ENCODE measurements around the gene GNG2. TPM values are rescaled to one million over a fixed set of nuclear protein-coding genes. Genes with fewer than 3 reads are reported as not detected.

Gene GNG2
- total RNA-seq, 1 donor from 2014 or later, result 24.4 TPM

GRCh38 chr14:51929166-51929565 lies 68.8 kb downstream of the GNG2 start:
- H3K27ac ChIP-seq, result no peak overlapping the region
- ATAC-seq (no peak), DNase-seq (no peak)
- intact Hi-C loops (cut with DNase I), result no loop called here
- no peaks in the 10 kb centered on the region for H3K27me3 ChIP-seq
- H3K36me3 ChIP-seq, result no peaks in the 10 kb centered on the region
- TF ChIP-seq CTCF (IDR thresholded peaks at IDR 0.05), result no peak
- no peaks in the 10 kb centered on the region for H3K4me1 ChIP-seq
- no peaks in the 10 kb centered on the region for H3K9me3 ChIP-seq
- H3K4me3 ChIP-seq, result no peak overlapping the region

- H3K27ac ChIP-seq, result no peak overlapping the region
- no peaks in the 10 kb centered on the region for H3K27me3 ChIP-seq
- H3K9me3 ChIP-seq, result no peaks in the 10 kb centered on the region
- no peaks in the 10 kb centered on the region for H3K4me1 ChIP-seq
- DNase-seq, result no peak
- H3K4me3 ChIP-seq, result no peak overlapping the region
- intact Hi-C loops (cut with DNase I), result no loop called here
- ATAC-seq, result no peak
- TF ChIP-seq CTCF (IDR thresholded peaks at IDR 0.05), result no peak
- no peaks in the 10 kb centered on the region for H3K36me3 ChIP-seq
Observed at GRCh38 chr14:51929910-51930682, 69.7 kb downstream of the GNG2 start.

- TF ChIP-seq CTCF (IDR thresholded peaks at IDR 0.05), result no peak
- Histone ChIP-seq H3K4me3 (no peak overlapping the region), H3K27ac (no peak overlapping the region), H3K9me3 (no peaks in the 10 kb centered on the region), H3K27me3 (no peaks in the 10 kb centered on the region), H3K4me1 (no peaks in the 10 kb centered on the region), H3K36me3 (no peaks in the 10 kb centered on the region)
- DNase-seq (no peak), ATAC-seq (no peak)
- intact Hi-C loops (cut with DNase I), result no loop called here
Observed at GRCh38 chr14:51931308-51931707, 70.9 kb downstream of the GNG2 start.

- H3K27ac ChIP-seq, result no peak overlapping the region
- H3K9me3 ChIP-seq, result no peaks in the 10 kb centered on the region
- ATAC-seq, result no peak
- H3K4me3 ChIP-seq, result no peak overlapping the region
- no peaks in the 10 kb centered on the region for H3K27me3 ChIP-seq
- H3K4me1 ChIP-seq, result no peaks in the 10 kb centered on the region
- no peak for DNase-seq
- no peak for TF ChIP-seq CTCF (IDR thresholded peaks at IDR 0.05)
- intact Hi-C loops (cut with DNase I), result no loop called here
- no peaks in the 10 kb centered on the region for H3K36me3 ChIP-seq
Observed at GRCh38 chr14:51933191-51933590, 72.8 kb downstream of the GNG2 start.

- Histone ChIP-seq H3K9me3 (no peaks in the 10 kb centered on the region), H3K36me3 (no peaks in the 10 kb centered on the region), H3K4me3 (no peak overlapping the region), H3K27ac (no peak overlapping the region), H3K27me3 (no peaks in the 10 kb centered on the region), H3K4me1 (no peaks in the 10 kb centered on the region)
- intact Hi-C loops (cut with DNase I), result no loop called here
- TF ChIP-seq CTCF (IDR thresholded peaks at IDR 0.05), result no peak
- ATAC-seq, result no peak
- DNase-seq, result no peak
Observed at GRCh38 chr14:51938137-51938536, 77.7 kb downstream of the GNG2 start.

GRCh38 chr14:51938821-51939220 lies 78.4 kb downstream of the GNG2 start:
- Histone ChIP-seq H3K4me1 (no peaks in the 10 kb centered on the region), H3K4me3 (no peak overlapping the region), H3K9me3 (no peaks in the 10 kb centered on the region), H3K36me3 (no peaks in the 10 kb centered on the region), H3K27ac (no peak overlapping the region), H3K27me3 (no peaks in the 10 kb centered on the region)
- ATAC-seq, result no peak
- intact Hi-C loops (cut with DNase I), result no loop called here
- DNase-seq, result no peak
- no peak for TF ChIP-seq CTCF (IDR thresholded peaks at IDR 0.05)

Data from upper lobe of right lung (tissue), 1 donor.